Esophagus muscularis mucosa (tissue), 3 donors: Measurements from ENCODE around the gene RMRP.

Source experiments
- POLR2A ChIP-seq: fragments of 450-650 bp; IDR thresholded peaks from one replicate; pipeline ENCODE4 v1.6.1; 2017; ENCODE audit warnings: antibody characterized with exemption, moderate library complexity, mild to moderate bottlenecking, low read depth
- TF ChIP-seq, protein P1 (sequence below), 3 experiments: fragments of 200-600 bp in 2 of 3; fragments of 450-650 bp in 1 of 3; sonication (generic) in 2 of 3; IDR thresholded peaks; one replicate each; pipeline ENCODE4 v1.5.1; 2017 to 2019; ENCODE audit warnings: antibody characterized with exemption in 3 of 3, mild to moderate bottlenecking in 2 of 3, moderate library complexity in 1 of 3

DNA sequence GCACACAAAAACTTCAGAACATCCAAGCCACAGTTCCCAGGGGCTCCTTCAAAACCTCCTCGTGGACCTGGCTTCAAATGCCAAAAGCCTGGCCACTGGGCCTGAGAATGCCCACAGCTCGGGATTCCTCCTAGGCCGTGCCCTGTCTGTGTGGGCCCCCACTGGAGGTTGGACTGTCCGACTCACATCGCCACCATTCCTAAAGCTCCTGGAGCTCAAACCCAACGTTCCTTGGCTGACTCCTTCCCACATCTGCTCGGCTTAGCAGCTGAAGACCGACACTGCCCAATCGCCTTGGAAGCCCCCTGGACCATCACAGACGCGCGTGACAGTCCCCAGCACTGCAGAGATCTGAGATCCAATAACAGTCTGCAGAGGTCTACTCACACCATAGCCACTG, 14.8 kb downstream of the RMRP start:
- TF ChIP-seq, protein P1, sequence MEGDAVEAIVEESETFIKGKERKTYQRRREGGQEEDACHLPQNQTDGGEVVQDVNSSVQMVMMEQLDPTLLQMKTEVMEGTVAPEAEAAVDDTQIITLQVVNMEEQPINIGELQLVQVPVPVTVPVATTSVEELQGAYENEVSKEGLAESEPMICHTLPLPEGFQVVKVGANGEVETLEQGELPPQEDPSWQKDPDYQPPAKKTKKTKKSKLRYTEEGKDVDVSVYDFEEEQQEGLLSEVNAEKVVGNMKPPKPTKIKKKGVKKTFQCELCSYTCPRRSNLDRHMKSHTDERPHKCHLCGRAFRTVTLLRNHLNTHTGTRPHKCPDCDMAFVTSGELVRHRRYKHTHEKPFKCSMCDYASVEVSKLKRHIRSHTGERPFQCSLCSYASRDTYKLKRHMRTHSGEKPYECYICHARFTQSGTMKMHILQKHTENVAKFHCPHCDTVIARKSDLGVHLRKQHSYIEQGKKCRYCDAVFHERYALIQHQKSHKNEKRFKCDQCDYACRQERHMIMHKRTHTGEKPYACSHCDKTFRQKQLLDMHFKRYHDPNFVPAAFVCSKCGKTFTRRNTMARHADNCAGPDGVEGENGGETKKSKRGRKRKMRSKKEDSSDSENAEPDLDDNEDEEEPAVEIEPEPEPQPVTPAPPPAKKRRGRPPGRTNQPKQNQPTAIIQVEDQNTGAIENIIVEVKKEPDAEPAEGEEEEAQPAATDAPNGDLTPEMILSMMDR (IDR thresholded peaks at IDR 0.05), result no peak
- TF ChIP-seq POLR2A, result no peak
